ENCODE results near the gene POLR2A. TPM values are rescaled to one million over a fixed set of nuclear protein-coding genes. Genes with fewer than 3 reads are reported as not detected.
"Not testable (repeated sequence)": the region's sequence is repeated elsewhere in the genome, so short reads cannot be mapped to it uniquely, and the experiment has no call there.

The POLR2A gene
- total RNA-seq, 2 experiments from 2014 or later = 84.2 to 264 TPM

DNA sequence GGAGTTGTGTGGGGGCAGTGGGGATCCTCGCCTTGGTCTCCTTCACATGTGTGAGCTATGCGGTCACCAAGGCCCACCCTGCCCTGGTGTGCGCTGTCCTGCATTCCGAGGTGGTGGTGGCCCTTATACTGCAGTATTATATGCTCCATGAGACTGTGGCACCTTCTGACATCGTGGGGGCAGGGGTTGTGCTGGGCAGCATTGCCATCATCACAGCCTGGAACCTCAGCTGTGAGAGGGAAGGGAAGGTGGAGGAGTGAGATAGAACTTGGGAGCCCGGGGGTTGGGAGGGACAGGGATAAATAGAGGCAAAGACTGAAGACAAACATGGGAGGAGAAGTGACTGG, 1.5 kb upstream of the POLR2A start:
- intact Hi-C loops (cut with micrococcal nuclease; ENCODE audit: unreplicated experiment) = loop anchor here (5.0 kb wide), 3 partner anchors 230 to 360 kb away; partner anchors contain the start of genes CTDNEP1, ELP5 and PHF23
- H3K36me3 ChIP-seq (ENCODE audit: insufficient read depth, low read length) = peaks cover 21% of the 10 kb centered on the region
- CTCF ChIA-PET (ENCODE audit: unreplicated experiment) = interaction anchor here (0.6 kb wide), 1 partner anchor 77 kb away, joined by 3 read pairs; no protein-coding TSS in a partner anchor
- peak overlapping the region; percentile 90 for H3K27ac ChIP-seq (ENCODE audit: low read depth, low read length, poor library complexity, severe bottlenecking)
- DNase-seq (ENCODE audit: low spot score); H3K9me2 ChIP-seq (ENCODE audit: insufficient read depth, low read length); BruUV-seq (replicated peaks); POLR2A ChIA-PET; H3K9me3 ChIP-seq (ENCODE audit: low read length): not testable (repeated sequence)
- H2AFZ ChIP-seq (ENCODE audit: low read length) = peak overlapping the region; percentile 95; the same call in 1 of the 2 replicates
- H4K20me1 ChIP-seq (ENCODE audit: insufficient read depth, low read length) = peaks cover 19% of the 10 kb centered on the region
- H3K79me2 ChIP-seq (ENCODE audit: insufficient read depth, low read depth, low read length) = peaks cover 30% of the 10 kb centered on the region
- peak overlapping the region; percentile 99 for H3K4me2 ChIP-seq (ENCODE audit: low read length)
- peaks cover 34% of the 10 kb centered on the region for H3K4me1 ChIP-seq (ENCODE audit: insufficient read depth, low read length, poor library complexity, severe bottlenecking)
- peak overlapping the region; percentile 89 for H3K4me3 ChIP-seq (ENCODE audit: low read depth, low read length, poor library complexity, severe bottlenecking)

DNA sequence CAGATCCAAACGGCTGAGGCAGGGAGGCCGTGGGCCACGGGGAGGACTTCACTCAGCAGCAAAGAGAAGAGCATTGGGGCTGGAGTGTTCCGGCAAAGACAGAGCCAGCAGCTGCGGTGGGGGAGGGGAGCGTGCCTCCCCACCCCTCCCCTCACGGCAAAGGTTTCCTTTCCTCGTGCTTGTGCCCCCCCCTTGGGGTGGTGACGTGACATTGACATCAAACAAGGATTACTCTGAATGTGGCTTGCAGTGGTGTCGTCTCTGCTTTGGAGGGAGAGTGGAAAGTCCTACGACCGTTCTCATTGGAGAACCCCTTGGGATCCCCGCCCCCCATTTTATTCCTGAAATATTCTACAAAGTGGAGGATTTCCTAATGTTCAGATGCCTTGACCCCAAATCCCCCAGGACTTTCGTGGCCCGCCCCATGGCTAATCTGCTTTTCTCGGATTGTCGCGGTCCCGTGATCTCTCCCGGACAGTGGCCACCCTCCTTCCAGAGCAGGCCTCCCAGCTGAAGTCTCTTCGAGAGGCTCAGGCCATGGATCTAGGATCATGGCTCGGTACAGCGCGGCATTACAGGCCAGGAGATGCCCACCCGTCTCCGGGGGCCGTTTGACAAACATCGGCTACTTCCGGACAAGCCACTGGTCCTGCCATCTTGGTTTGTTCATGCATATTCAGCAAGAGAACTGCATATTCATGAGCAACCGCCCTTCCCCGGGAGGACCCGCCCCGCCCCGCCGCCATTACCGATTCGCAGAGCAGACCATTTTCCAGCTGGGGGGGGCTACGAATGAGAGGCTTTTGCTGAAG, 705 bp upstream of the POLR2A start:
- H3K79me2 ChIP-seq (ENCODE audit: insufficient read depth, low read depth, low read length) = peaks cover 37% of the 10 kb centered on the region
- BruUV-seq (replicated peaks) = TSS peak; percentile 91
- no peaks in the 10 kb centered on the region for H3K9me2 ChIP-seq (ENCODE audit: insufficient read depth, low read length)
- H2AFZ ChIP-seq (ENCODE audit: low read length) = peak overlapping the region; percentile 95
- peaks cover 23% of the 10 kb centered on the region for H3K36me3 ChIP-seq (ENCODE audit: insufficient read depth, low read length)
- H3K9me3 ChIP-seq (ENCODE audit: low read length) = no peaks in the 10 kb centered on the region
- intact Hi-C loops (cut with micrococcal nuclease; ENCODE audit: unreplicated experiment) = loop anchor here (1.0 to 5.0 kb wide), 8 partner anchors 28 to 359 kb away; partner anchors contain the start of genes CTDNEP1, ELP5, KCTD11 and PHF23
- peak; percentile 97 for DNase-seq (ENCODE audit: low spot score)
- H3K27ac ChIP-seq (ENCODE audit: low read depth, low read length, poor library complexity, severe bottlenecking) = peak overlapping the region; percentile 90
- peaks cover 38% of the 10 kb centered on the region for H3K4me1 ChIP-seq (ENCODE audit: insufficient read depth, low read length, poor library complexity, severe bottlenecking)
- POLR2A ChIA-PET = interaction anchor here (0.9 kb wide), 1 partner anchor 7 kb away, joined by 3 read pairs; no protein-coding TSS in a partner anchor
- CTCF ChIA-PET (ENCODE audit: unreplicated experiment) = interaction anchor here (0.6 kb wide), 3 partner anchors 42 to 241 kb away, joined by 3 to 4 read pairs (median 4); partner anchors contain the start of gene GABARAP
- TF ChIP-seq, protein P1, sequence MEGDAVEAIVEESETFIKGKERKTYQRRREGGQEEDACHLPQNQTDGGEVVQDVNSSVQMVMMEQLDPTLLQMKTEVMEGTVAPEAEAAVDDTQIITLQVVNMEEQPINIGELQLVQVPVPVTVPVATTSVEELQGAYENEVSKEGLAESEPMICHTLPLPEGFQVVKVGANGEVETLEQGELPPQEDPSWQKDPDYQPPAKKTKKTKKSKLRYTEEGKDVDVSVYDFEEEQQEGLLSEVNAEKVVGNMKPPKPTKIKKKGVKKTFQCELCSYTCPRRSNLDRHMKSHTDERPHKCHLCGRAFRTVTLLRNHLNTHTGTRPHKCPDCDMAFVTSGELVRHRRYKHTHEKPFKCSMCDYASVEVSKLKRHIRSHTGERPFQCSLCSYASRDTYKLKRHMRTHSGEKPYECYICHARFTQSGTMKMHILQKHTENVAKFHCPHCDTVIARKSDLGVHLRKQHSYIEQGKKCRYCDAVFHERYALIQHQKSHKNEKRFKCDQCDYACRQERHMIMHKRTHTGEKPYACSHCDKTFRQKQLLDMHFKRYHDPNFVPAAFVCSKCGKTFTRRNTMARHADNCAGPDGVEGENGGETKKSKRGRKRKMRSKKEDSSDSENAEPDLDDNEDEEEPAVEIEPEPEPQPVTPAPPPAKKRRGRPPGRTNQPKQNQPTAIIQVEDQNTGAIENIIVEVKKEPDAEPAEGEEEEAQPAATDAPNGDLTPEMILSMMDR (conservative IDR thresholded peaks at IDR 0.05; ENCODE audit: low read length) = 0 out of 2 replicates have a peak, but pooled peaks have one; percentile 20
- TF ChIP-seq EZH2phosphoT487 (IDR thresholded peaks at IDR 0.05; ENCODE audit: borderline replicate concordance, low read depth, low read length) = no peak
- peak overlapping the region; percentile 99 for H3K4me2 ChIP-seq (ENCODE audit: low read length)
- peaks cover 20% of the 10 kb centered on the region for H4K20me1 ChIP-seq (ENCODE audit: insufficient read depth, low read length)
- H3K4me3 ChIP-seq (ENCODE audit: low read depth, low read length, poor library complexity, severe bottlenecking) = peak overlapping the region; percentile 89

DNA sequence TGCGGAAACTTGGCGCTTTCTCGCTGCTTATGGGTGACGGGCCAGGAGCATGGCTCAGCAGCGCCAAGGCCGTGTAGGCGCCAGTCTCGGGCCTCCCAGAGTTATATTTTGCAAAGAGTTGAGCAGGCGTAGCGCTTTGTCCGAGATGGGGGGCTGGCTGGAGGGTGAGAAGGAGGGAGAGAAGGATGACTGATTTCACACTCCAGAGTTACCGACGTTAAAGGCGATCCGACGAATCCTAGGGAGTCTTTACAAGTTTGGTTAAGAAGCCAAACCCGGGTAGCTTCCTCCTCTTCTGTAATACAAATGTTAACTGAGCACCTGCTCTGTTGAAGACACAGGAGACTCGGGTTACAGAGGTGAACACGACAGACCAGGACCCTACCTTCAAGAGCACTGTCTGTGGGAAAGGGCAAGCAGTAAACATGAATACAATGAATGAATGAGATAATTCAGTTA, 782 bp downstream of the POLR2A start:
- BruUV-seq (replicated peaks) = TSS peak; percentile 63
- Histone ChIP-seq H3K4me2 (ENCODE audit: low read length) (peak overlapping the region; percentile 99), H3K4me3 (ENCODE audit: low read depth, low read length, poor library complexity, severe bottlenecking) (peak overlapping the region; percentile 89), H3K27ac (ENCODE audit: low read depth, low read length, poor library complexity, severe bottlenecking) (peak overlapping the region; percentile 90), H4K20me1 (ENCODE audit: insufficient read depth, low read length) (peaks cover 20% of the 10 kb centered on the region), H3K9me3 (ENCODE audit: low read length) (no peaks in the 10 kb centered on the region), H3K9me2 (ENCODE audit: insufficient read depth, low read length) (no peaks in the 10 kb centered on the region), H3K36me3 (ENCODE audit: insufficient read depth, low read length) (peaks cover 36% of the 10 kb centered on the region), H3K79me2 (ENCODE audit: insufficient read depth, low read depth, low read length) (peaks cover 52% of the 10 kb centered on the region), H2AFZ (ENCODE audit: low read length) (no peak overlapping the region; the same call in 1 of the 2 replicates), H3K4me1 (ENCODE audit: insufficient read depth, low read length, poor library complexity, severe bottlenecking) (peaks cover 34% of the 10 kb centered on the region)
- TF ChIP-seq, protein P1 (conservative IDR thresholded peaks at IDR 0.05; ENCODE audit: low read length) = peak; percentile 31; the same call in 1 of the 2 replicates
- TF ChIP-seq EZH2phosphoT487 (IDR thresholded peaks at IDR 0.05; ENCODE audit: borderline replicate concordance, low read depth, low read length) = no peak
- CTCF ChIA-PET (ENCODE audit: unreplicated experiment) = interaction anchor here (1.0 kb wide), 1 partner anchor 76 kb away, joined by 5 read pairs; no protein-coding TSS in a partner anchor
- intact Hi-C loops (cut with micrococcal nuclease; ENCODE audit: unreplicated experiment) = loop anchor here (1.0 to 5.0 kb wide), 8 partner anchors 30 to 357 kb away; partner anchors contain the start of genes CTDNEP1, ELP5, KCTD11 and PHF23
- POLR2A ChIA-PET = no interaction called here
- peak; percentile 72 for DNase-seq (ENCODE audit: low spot score)
